HCT116 (cell line): Measurements from ENCODE around the gene EGFR. TPM values are rescaled to one million over a fixed set of nuclear protein-coding genes. Genes with fewer than 3 reads are reported as not detected.

Source experiments
- ATAC-seq: fragments of 200-7000 bp; cut with Tn5 transposase; 2 replicates; pipeline ENCODE4 v1.9.1; 2020; ENCODE audit warnings: mild to moderate bottlenecking, moderate library complexity
- BruUV-seq: library from RNA; stranded (reverse); fragments of 400-500 nt; replicated peaks from 2 replicates; lab custom pipeline; 2021; lab: Mats Ljungman, UMichigan
- CTCF ChIA-PET: fragments of 300-600 bp; sonication (Branson Sonifier 250); formaldehyde crosslinking; loops from one replicate; lab custom pipeline; 2021; ENCODE audit warnings: antibody characterized with exemption; lab: Charles Lee
- POLR2A ChIA-PET: fragments of 300-600, 350-600 bp; sonication (Branson Sonifier 250); formaldehyde crosslinking; loops from one replicate; lab custom pipeline; 2021; ENCODE audit warnings: antibody characterized with exemption; lab: Charles Lee
- RAD21 ChIA-PET, 2 experiments: fragments of 300-600 bp; sonication (Branson Sonifier 250); formaldehyde crosslinking; loops; one replicate each; lab custom pipeline; 2023; ENCODE audit warnings: low total read pairs in 2 of 2; ENCODE audit not compliant: uncharacterized antibody in 2 of 2, unreplicated experiment in 2 of 2, low non-redundant PET in 1 of 2; lab: Charles Lee
- DNase-seq: peaks from one replicate; pipeline ENCODE4 v3.0.0-alpha.2; 2010; ENCODE audit warnings: low read depth, low spot score
- H2AFZ ChIP-seq: fragments of 200-600 bp; shearing (Covaris generic), sonication (generic); 2 replicates; pipeline ENCODE4 v1.6.1; 2017; ENCODE audit warnings: low read depth, mixed run types, mixed read lengths, antibody characterized with exemption, low read length; ENCODE audit not compliant: poor library complexity, severe bottlenecking
- H3K27ac ChIP-seq: 2 replicates; pipeline ENCODE4 v1.5.1; 2012; ENCODE audit warnings: low read depth, low read length
- H3K27me3 ChIP-seq: fragments of 200-600 bp; sonication (generic); 2 replicates; pipeline ENCODE4 v1.6.1; 2016; ENCODE audit warnings: mixed run types, low read length, mixed read lengths; ENCODE audit not compliant: insufficient read depth
- H3K36me3 ChIP-seq, 2 experiments: fragments of 200-500 bp in 1 of 2; fragments of 200-600 bp in 1 of 2; sonication (Bioruptor generic) in 1 of 2; sonication (generic) in 1 of 2; 2 replicates each; pipeline versions ENCODE4 v1.5.1 to v1.6.1; 2014 to 2016; ENCODE audit warnings: low read length in 2 of 2, inconsistent platforms in 1 of 2, mixed read lengths in 1 of 2, mixed run types in 1 of 2; ENCODE audit not compliant: insufficient read depth in 2 of 2, control insufficient read depth in 1 of 2
- H3K4me1 ChIP-seq, 2 experiments: fragments of 200-600 bp in 1 of 2; sonication (generic) in 1 of 2; 2 replicates each; pipeline versions ENCODE4 v1.5.1 to v1.6.1; 2012 to 2017; ENCODE audit warnings: low read length in 2 of 2, inconsistent platforms in 1 of 2, mild to moderate bottlenecking in 1 of 2, mixed read lengths in 1 of 2, mixed run types in 1 of 2, moderate library complexity in 1 of 2; ENCODE audit not compliant: insufficient read depth in 2 of 2, control insufficient read depth in 1 of 2
- H3K4me2 ChIP-seq: fragments of 200-600 bp; sonication (generic); 2 replicates; pipeline ENCODE4 v1.6.1; 2017; ENCODE audit warnings: mixed run types, low read length, mixed read lengths
- H3K4me3 ChIP-seq, 2 experiments: fragments of 200-600 bp in 1 of 2; sonication (generic) in 1 of 2; replicated peaks in 1 of 2; 2 replicates each; pipeline ENCODE4 v1.5.1; 2011 to 2016; ENCODE audit warnings: low read length in 2 of 2, control low read depth in 1 of 2, low read depth in 1 of 2, mild to moderate bottlenecking in 1 of 2, mixed read lengths in 1 of 2, mixed run types in 1 of 2
- H3K79me2 ChIP-seq: fragments of 200-600 bp; sonication (generic); 2 replicates; pipeline ENCODE4 v1.6.1; 2017; ENCODE audit warnings: mild to moderate bottlenecking, mixed run types, low read length, moderate library complexity, mixed read lengths; ENCODE audit not compliant: insufficient read depth
- H3K9ac ChIP-seq: fragments of 200-600 bp; sonication (generic); 2 replicates; pipeline ENCODE4 v1.6.1; 2016; ENCODE audit warnings: low read length, mixed read lengths
- H3K9me2 ChIP-seq: fragments of 200-600 bp; sonication (generic), shearing (Covaris generic); 2 replicates; pipeline ENCODE4 v1.6.1; 2017; ENCODE audit warnings: mixed run types, mild to moderate bottlenecking, moderate library complexity; ENCODE audit not compliant: insufficient read depth
- H3K9me3 ChIP-seq, 2 experiments: fragments of 200-500 bp in 1 of 2; fragments of 200-600 bp in 1 of 2; sonication (Bioruptor generic) in 1 of 2; sonication (generic) in 1 of 2; 2 replicates each; pipeline ENCODE4 v1.6.1; 2014 to 2017; ENCODE audit warnings: low read length in 2 of 2, mixed read lengths in 2 of 2, inconsistent platforms in 1 of 2, low read depth in 1 of 2, mild to moderate bottlenecking in 1 of 2, mixed run types in 1 of 2, moderate library complexity in 1 of 2; ENCODE audit not compliant: control insufficient read depth in 1 of 2, insufficient read depth in 1 of 2
- H4K20me1 ChIP-seq: fragments of 200-600 bp; sonication (generic), shearing (Covaris generic); 2 replicates; pipeline ENCODE4 v1.6.1; 2017; ENCODE audit warnings: mixed run types, mild to moderate bottlenecking, moderate library complexity; ENCODE audit not compliant: insufficient read depth
- CBX3 ChIP-seq: IDR thresholded peaks from 2 replicates; pipeline ENCODE4 v1.6.1; 2012; ENCODE audit warnings: low read depth
- CEBPB ChIP-seq: IDR thresholded peaks from 2 replicates; pipeline ENCODE4 v1.6.1; 2012; ENCODE audit warnings: low read depth
- ELF1 ChIP-seq: IDR thresholded peaks from 2 replicates; pipeline ENCODE4 v1.6.1; 2012; ENCODE audit warnings: low read depth, borderline replicate concordance
- FOSL1 ChIP-seq: IDR thresholded peaks from 2 replicates; pipeline ENCODE4 v1.6.1; 2012; ENCODE audit warnings: low read depth
- JUND ChIP-seq: IDR thresholded peaks from 2 replicates; pipeline ENCODE4 v1.6.1; 2012
- SIN3A ChIP-seq: IDR thresholded peaks from 2 replicates; pipeline ENCODE4 v1.6.1; 2012; ENCODE audit warnings: low read depth
- TCF7L2 ChIP-seq: IDR thresholded peaks from 2 replicates; pipeline ENCODE4 v1.7.0; 2011; ENCODE audit warnings: borderline replicate concordance, inconsistent platforms; ENCODE audit not compliant: insufficient read depth, insufficient read length; ENCODE audit errors: extremely low read depth
- ZBTB33 ChIP-seq: IDR thresholded peaks from 2 replicates; pipeline ENCODE4 v1.6.1; 2011; ENCODE audit warnings: mild to moderate bottlenecking, low read length, moderate library complexity; ENCODE audit not compliant: insufficient replicate concordance; ENCODE audit errors: extremely low read depth
- ZFX ChIP-seq: fragments of 450-650 bp; IDR thresholded peaks from 2 replicates; pipeline ENCODE4 v1.6.1; 2017
- intact Hi-C: fragments of 100-400 bp; cut with micrococcal nuclease; formaldehyde crosslinking; loops from 2 replicates; pipeline ENCODE4 v1.10.0; 2022
- total RNA-seq: library from RNA; stranded (reverse); gene quantifications from one replicate; pipeline ENCODE4 v1.2.1, GENCODE V29; 2021; ENCODE audit not compliant: unreplicated experiment
- TF ChIP-seq, protein P1 (sequence below): IDR thresholded peaks from 2 replicates; pipeline ENCODE4 v1.6.1; 2012

Gene EGFR
- total RNA-seq, 1 experiment from 2014 or later, result 71.5 TPM

DNA sequence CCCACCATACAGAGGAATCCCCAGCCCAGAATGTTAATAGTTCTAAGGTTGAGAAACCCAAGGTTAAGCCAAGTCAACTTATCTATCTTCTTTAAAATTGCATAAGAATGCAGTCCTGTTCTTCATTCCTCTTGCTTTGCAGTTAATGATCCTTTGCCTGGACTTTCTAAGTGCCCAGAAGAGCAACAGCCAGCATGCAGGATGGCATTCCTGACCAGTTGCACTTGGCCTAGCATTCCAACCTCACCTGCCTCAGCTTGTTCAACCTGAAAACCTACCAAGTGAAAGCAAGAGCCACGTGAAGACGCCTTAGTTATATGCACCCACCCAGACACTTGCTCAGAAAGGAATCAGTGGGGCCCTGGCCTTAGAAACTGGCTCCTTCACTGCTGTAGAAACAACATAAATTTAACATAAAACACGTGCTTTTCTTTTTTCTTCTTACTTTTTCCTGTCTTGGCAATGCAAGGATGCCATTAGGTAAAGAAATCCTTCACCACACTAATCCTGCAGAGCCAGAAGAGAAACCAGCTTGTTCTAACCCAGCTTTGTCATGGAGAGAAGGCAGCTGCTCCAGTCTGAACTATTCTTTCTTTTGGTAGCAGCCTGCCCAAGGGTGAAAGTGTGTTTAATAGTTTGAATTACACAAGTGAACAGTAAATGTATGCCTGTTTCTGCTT lies 25.0 kb downstream of the EGFR start:
- Histone ChIP-seq H3K27me3 (no peaks in the 10 kb centered on the region), H3K79me2 (peaks cover 95% of the 10 kb centered on the region), H3K4me2 (no peak overlapping the region), H3K9me2 (no peaks in the 10 kb centered on the region), H3K4me3 (no peak overlapping the region), H3K9me3 (no peaks in the 10 kb centered on the region), H3K9ac (no peak overlapping the region), H3K36me3 (no peaks in the 10 kb centered on the region; a peak in 1 of 4 replicates), H3K27ac (no peak overlapping the region), H4K20me1 (no peaks in the 10 kb centered on the region), H3K4me1 (peaks cover 2 to 3% of the 10 kb centered on the region in 2 experiments; a peak in 2 of 4 replicates), H2AFZ (no peak overlapping the region)
- intact Hi-C loops, result no loop called here
- ChIA-PET POLR2A (no interaction called here), RAD21 (no interaction called here), CTCF (no interaction called here)
- no peak for TF ChIP-seq CEBPB
- TF ChIP-seq JUND, result no peak
- no peak for TF ChIP-seq FOSL1
- no peak for TF ChIP-seq CBX3
- TF ChIP-seq, protein P1, sequence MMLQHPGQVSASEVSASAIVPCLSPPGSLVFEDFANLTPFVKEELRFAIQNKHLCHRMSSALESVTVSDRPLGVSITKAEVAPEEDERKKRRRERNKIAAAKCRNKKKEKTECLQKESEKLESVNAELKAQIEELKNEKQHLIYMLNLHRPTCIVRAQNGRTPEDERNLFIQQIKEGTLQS, result no peak
- no peak for TF ChIP-seq ZFX
- TF ChIP-seq SIN3A, result no peak
- TF ChIP-seq TCF7L2, result no peak
- DNase-seq, result no peak
- no peak for ATAC-seq
- no TSS peak for BruUV-seq

DNA sequence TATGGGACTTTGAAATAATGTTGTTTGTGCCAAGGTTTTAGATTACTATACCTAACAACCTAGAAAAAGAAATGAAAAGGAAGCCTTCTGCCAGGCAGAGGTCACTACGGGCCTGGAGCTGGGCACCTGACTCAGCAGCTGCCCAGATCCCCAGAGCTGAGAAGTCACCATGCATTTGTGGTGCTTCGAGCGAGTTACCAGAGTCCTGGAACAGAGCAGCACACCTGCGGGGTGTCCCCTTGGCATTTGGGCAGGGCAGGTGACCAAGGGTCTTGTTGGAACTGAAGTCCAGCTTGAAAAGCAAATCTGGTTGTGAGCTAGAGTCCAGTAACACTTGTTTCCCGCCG lies 25.5 kb downstream of the EGFR start:
- Histone ChIP-seq H3K36me3 (no peaks in the 10 kb centered on the region; a peak in 1 of 4 replicates), H3K9me3 (no peaks in the 10 kb centered on the region), H3K4me2 (no peak overlapping the region), H3K79me2 (peaks cover 95% of the 10 kb centered on the region), H3K4me1 (peaks cover 2 to 3% of the 10 kb centered on the region in 2 experiments; a peak in 2 of 4 replicates), H3K9me2 (no peaks in the 10 kb centered on the region), H4K20me1 (no peaks in the 10 kb centered on the region), H3K9ac (no peak overlapping the region), H3K27me3 (no peaks in the 10 kb centered on the region), H2AFZ (no peak overlapping the region), H3K4me3 (no peak overlapping the region), H3K27ac (no peak overlapping the region)
- no peak for ATAC-seq
- TF ChIP-seq, protein P1, result no peak
- TF ChIP-seq ZBTB33, result no peak
- no peak for TF ChIP-seq ELF1
- no peak for TF ChIP-seq SIN3A
- ChIA-PET CTCF (no interaction called here), POLR2A (no interaction called here), RAD21 (no interaction called here)
- intact Hi-C loops, result no loop called here
- BruUV-seq, result no TSS peak
- no peak for DNase-seq
